Activated T-helper 1 cell treated with anti-CD3 and anti-CD28 coated beads, Interleukin-12 subunit alpha, Interleukin-12 subunit beta, Interleukin-2, Interleukin-4 antibody, amounts not matched to agents 30 ng/mL and 10 ng/mL and 1 ng/mL, durations not matched to agents 14 hours and 24 hours and 36 hours (primary cell): ENCODE results near the gene ROS1. TPM values are rescaled to one million over a fixed set of nuclear protein-coding genes. Genes with fewer than 3 reads are reported as not detected.

Experiments used
- DNase-seq: peaks from one replicate; pipeline ENCODE4 v3.0.0; 2021; ENCODE audit warnings: low spot score
- H3K27ac Mint-ChIP-seq: one replicate; pipeline ENCODE4 v1.8.0; 2021; ENCODE audit warnings: mild to moderate bottlenecking, mixed read lengths
- H3K27me3 Mint-ChIP-seq: one replicate; pipeline ENCODE4 v1.8.0; 2022; ENCODE audit warnings: mild to moderate bottlenecking, moderate library complexity, mixed read lengths; ENCODE audit not compliant: insufficient read depth
- H3K36me3 Mint-ChIP-seq: one replicate; pipeline ENCODE4 v1.8.0; 2021; ENCODE audit warnings: low read depth, mixed read lengths
- H3K4me1 Mint-ChIP-seq: one replicate; pipeline ENCODE4 v1.8.0; 2021; ENCODE audit warnings: low read depth, mixed read lengths
- H3K4me3 Mint-ChIP-seq: one replicate; pipeline ENCODE4 v1.8.0; 2021; ENCODE audit warnings: mild to moderate bottlenecking, moderate library complexity, mixed read lengths
- H3K9me3 Mint-ChIP-seq: one replicate; pipeline ENCODE4 v1.8.0; 2021; ENCODE audit warnings: mixed read lengths
- intact Hi-C: fragments of 100-400 bp; cut with micrococcal nuclease; formaldehyde crosslinking; loops from one replicate; pipeline ENCODE4 v1.15.1; 2024
- total RNA-seq: library from RNA; stranded (reverse); gene quantifications from 2 replicates; pipeline ENCODE4 v1.2.3, GENCODE V29; 2022

ROS1 gene
- total RNA-seq, 1 donor from 2014 or later: not detected

- H3K4me3 Mint-ChIP-seq: no peak overlapping the region
- H3K36me3 Mint-ChIP-seq: no peaks in the 10 kb centered on the region
- DNase-seq: no peak
- peaks cover 4% of the 10 kb centered on the region for H3K4me1 Mint-ChIP-seq
- no peaks in the 10 kb centered on the region for H3K9me3 Mint-ChIP-seq
- H3K27me3 Mint-ChIP-seq: peaks cover 51% of the 10 kb centered on the region
- H3K27ac Mint-ChIP-seq: no peak overlapping the region
- intact Hi-C loops: no loop called here
Measured at GRCh38 chr6:117272891-117273290, 152.9 kb downstream of the ROS1 start.

DNA sequence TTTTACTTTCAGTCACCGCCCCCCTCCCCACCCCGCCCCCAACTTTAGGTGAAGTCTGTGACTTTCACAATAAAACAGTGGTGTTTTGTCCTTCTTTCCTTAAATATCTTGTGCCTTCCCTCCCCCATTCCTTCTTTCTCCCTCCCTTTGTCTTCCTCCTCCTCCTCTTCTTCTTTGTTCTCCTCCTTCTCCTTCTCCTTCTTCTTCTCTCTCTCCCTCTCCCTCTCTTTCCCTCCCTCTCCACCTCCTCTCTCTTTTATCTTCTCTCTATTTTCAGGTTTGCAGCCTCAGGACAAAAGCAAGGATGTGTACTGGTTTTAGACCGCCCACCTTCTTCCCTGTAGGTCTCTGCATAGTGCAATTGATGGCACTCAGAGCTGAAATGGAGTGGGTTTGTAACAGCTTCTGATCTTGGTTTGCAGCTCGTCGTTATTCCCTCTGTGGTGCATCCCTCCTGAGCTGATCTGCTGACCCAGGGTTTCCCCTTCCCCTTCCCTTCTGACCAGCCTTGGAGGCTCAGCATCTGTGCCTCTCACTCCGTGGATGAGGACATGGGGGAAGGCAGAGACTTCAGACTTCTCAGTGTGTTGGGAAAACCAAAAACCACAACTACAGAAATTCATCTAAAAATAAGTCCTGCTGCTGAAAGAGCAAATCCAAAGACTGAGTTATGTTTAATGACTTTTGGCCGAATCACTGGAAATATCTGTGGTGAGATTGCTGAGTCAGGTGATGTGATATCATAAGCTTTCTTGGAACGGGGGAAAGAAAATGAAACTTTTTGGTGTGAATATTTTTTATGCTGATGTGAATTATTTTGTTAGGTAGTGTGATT, 153.5 kb downstream of the ROS1 start:
- Mint-ChIP-seq H3K4me3 (no peak overlapping the region), H3K36me3 (no peaks in the 10 kb centered on the region), H3K4me1 (peaks cover 4% of the 10 kb centered on the region), H3K9me3 (no peaks in the 10 kb centered on the region), H3K27ac (no peak overlapping the region), H3K27me3 (peaks cover 56% of the 10 kb centered on the region)
- intact Hi-C loops: no loop called here
- no peak for DNase-seq

DNA sequence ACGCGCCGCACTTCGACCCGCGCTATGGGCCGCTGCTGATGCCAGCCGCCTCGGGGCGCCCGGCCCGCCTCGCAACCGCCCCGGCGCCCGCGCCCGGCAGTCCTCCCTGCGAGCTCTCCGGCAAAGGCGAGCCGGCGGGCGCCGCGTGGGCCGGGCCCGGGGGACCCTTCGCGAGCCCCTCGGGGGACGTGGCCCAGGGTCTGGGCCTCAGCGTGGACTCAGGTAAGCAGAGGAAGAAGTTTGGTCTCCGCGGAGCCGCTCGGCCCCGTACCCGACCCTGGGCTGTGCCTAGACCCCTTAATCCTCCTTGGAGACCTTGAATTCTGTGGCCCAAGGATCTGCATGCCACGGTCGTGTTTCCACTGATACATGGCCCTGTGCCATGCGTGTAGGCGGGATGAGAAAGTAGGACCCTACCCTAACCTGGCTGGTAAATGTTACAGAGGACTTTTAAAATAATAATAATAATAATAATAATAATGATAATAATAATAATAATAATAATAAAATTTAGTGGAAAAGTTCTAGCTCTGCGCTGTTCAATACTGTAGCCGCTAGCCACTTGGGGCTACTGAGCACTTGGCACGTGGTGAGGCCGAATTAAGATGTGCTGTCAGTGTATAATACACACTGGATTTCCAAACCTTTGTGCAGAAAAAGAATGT, 154.8 kb downstream of the ROS1 start:
- Mint-ChIP-seq H3K4me1 (peaks cover 4% of the 10 kb centered on the region), H3K27me3 (peaks cover 69% of the 10 kb centered on the region), H3K9me3 (no peaks in the 10 kb centered on the region), H3K27ac (no peak overlapping the region), H3K4me3 (no peak overlapping the region), H3K36me3 (no peaks in the 10 kb centered on the region)
- DNase-seq: no peak
- intact Hi-C loops: no loop called here

- intact Hi-C loops: no loop called here
- no peaks in the 10 kb centered on the region for H3K36me3 Mint-ChIP-seq
- DNase-seq: no peak
- no peak overlapping the region for H3K4me3 Mint-ChIP-seq
- no peaks in the 10 kb centered on the region for H3K9me3 Mint-ChIP-seq
- H3K4me1 Mint-ChIP-seq: peaks cover 4% of the 10 kb centered on the region
- H3K27ac Mint-ChIP-seq: no peak overlapping the region
- peaks cover 73% of the 10 kb centered on the region for H3K27me3 Mint-ChIP-seq
Measured at GRCh38 chr6:117270055-117270842, 155.5 kb downstream of the ROS1 start.

DNA sequence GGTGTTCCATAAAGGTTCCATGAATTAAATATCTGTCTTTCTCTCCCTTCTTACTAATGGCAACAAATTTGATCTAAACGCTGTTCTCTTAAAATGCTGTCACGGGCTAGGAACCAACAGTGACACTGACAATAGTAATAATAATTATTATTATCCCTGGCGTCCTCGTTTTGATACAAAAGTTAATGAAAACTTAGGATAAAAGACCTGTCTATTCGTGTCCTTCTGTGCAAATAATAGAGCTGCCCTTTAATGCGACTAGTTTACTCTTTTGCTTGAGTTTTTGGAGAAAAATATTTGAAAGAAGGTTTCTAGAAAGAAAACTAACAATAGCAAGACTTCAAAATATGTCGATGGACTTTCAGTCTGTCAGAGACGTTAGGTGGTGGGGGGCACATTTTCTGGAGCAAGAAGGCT, 156.1 kb downstream of the ROS1 start:
- Mint-ChIP-seq H3K27ac (no peak overlapping the region), H3K9me3 (no peaks in the 10 kb centered on the region), H3K36me3 (no peaks in the 10 kb centered on the region), H3K4me3 (no peak overlapping the region), H3K4me1 (peaks cover 10% of the 10 kb centered on the region), H3K27me3 (peaks cover 78% of the 10 kb centered on the region)
- intact Hi-C loops: no loop called here
- DNase-seq: no peak

GRCh38 chr6:117268924-117269323, 156.8 kb downstream of the ROS1 start:
- H3K4me1 Mint-ChIP-seq: peaks cover 13% of the 10 kb centered on the region
- peaks cover 78% of the 10 kb centered on the region for H3K27me3 Mint-ChIP-seq
- H3K36me3 Mint-ChIP-seq: no peaks in the 10 kb centered on the region
- no peak for DNase-seq
- no peak overlapping the region for H3K27ac Mint-ChIP-seq
- no peaks in the 10 kb centered on the region for H3K9me3 Mint-ChIP-seq
- H3K4me3 Mint-ChIP-seq: no peak overlapping the region
- intact Hi-C loops: no loop called here

GRCh38 chr6:117267766-117268534, 157.8 kb downstream of the ROS1 start:
- peaks cover 13% of the 10 kb centered on the region for H3K4me1 Mint-ChIP-seq
- peaks cover under 1% of the 10 kb centered on the region for H3K9me3 Mint-ChIP-seq
- intact Hi-C loops: no loop called here
- no peak overlapping the region for H3K4me3 Mint-ChIP-seq
- no peak overlapping the region for H3K27ac Mint-ChIP-seq
- H3K27me3 Mint-ChIP-seq: peaks cover 82% of the 10 kb centered on the region
- no peaks in the 10 kb centered on the region for H3K36me3 Mint-ChIP-seq
- DNase-seq: no peak

- H3K36me3 Mint-ChIP-seq: no peaks in the 10 kb centered on the region
- DNase-seq: no peak
- intact Hi-C loops: no loop called here
- H3K9me3 Mint-ChIP-seq: peaks cover 4% of the 10 kb centered on the region
- no peak overlapping the region for H3K4me3 Mint-ChIP-seq
- peaks cover 13% of the 10 kb centered on the region for H3K4me1 Mint-ChIP-seq
- H3K27ac Mint-ChIP-seq: no peak overlapping the region
- peaks cover 80% of the 10 kb centered on the region for H3K27me3 Mint-ChIP-seq
Measured at GRCh38 chr6:117267054-117267347, 158.7 kb downstream of the ROS1 start.

GRCh38 chr6:117266257-117267053, 159.3 kb downstream of the ROS1 start:
- H3K4me3 Mint-ChIP-seq: no peak overlapping the region
- DNase-seq: no peak
- H3K27me3 Mint-ChIP-seq: peaks cover 81% of the 10 kb centered on the region
- H3K9me3 Mint-ChIP-seq: peaks cover 4% of the 10 kb centered on the region
- no peak overlapping the region for H3K27ac Mint-ChIP-seq
- peaks cover 13% of the 10 kb centered on the region for H3K4me1 Mint-ChIP-seq
- no peaks in the 10 kb centered on the region for H3K36me3 Mint-ChIP-seq
- intact Hi-C loops: no loop called here

GRCh38 chr6:117265410-117266256, 160.1 kb downstream of the ROS1 start, which contains the start of gene VGLL2:
Gene VGLL2 (plus strand): TSS chr6:117265558. CDS start chr6:117265764, 206 bp downstream.
- intact Hi-C loops: no loop called here
- no peak for DNase-seq
- Mint-ChIP-seq H3K36me3 (no peaks in the 10 kb centered on the region), H3K4me1 (peaks cover 13% of the 10 kb centered on the region), H3K27ac (no peak within 1 kb of the TSS), H3K9me3 (peaks cover 4% of the 10 kb centered on the region), H3K4me3 (peak within 1 kb of the TSS; percentile 53), H3K27me3 (peaks cover 83% of the 10 kb centered on the region)

- peaks cover 12% of the 10 kb centered on the region for H3K4me1 Mint-ChIP-seq
- intact Hi-C loops: no loop called here
- no peaks in the 10 kb centered on the region for H3K36me3 Mint-ChIP-seq
- H3K27me3 Mint-ChIP-seq: peaks cover 83% of the 10 kb centered on the region
- H3K27ac Mint-ChIP-seq: no peak overlapping the region
- no peak for DNase-seq
- H3K9me3 Mint-ChIP-seq: peaks cover 4% of the 10 kb centered on the region
- H3K4me3 Mint-ChIP-seq: peak overlapping the region; percentile 53
Measured at GRCh38 chr6:117264692-117265409, 160.9 kb downstream of the ROS1 start.
